Astrocyte of the spinal cord (primary cell): ENCODE results near the gene SLC3A2.

Source experiments
- DNase-seq: peaks from one replicate; pipeline ENCODE4 v3.0.0; 2011; ENCODE audit warnings: low read depth, low spot score
- H3K4me3 ChIP-seq: 2 replicates; pipeline ENCODE4 v1.5.1; 2011; ENCODE audit warnings: low read depth, mild to moderate bottlenecking, low read length, moderate library complexity
- CTCF ChIP-seq: IDR thresholded peaks from 2 replicates; pipeline ENCODE4 v1.5.1; 2012; ENCODE audit warnings: low read depth, mild to moderate bottlenecking, low read length, inconsistent platforms
- in situ Hi-C: cut with HindIII; loops from 2 replicates; pipeline ENCODE4 v1.10.0; 2017; ENCODE audit warnings: low sequenced_read_pairs

The SLC3A2 gene

GRCh38 chr11:62883673-62884072 lies 3.0 kb downstream of the SLC3A2 start:
- DNase-seq: no peak

GRCh38 chr11:62885137-62885750 lies 4.5 kb downstream of the SLC3A2 start:
- no peak for TF ChIP-seq CTCF
- in situ Hi-C loops: no loop called here
- H3K4me3 ChIP-seq: no peak overlapping the region
- DNase-seq: no peak

More at GRCh38 chr11:62883673-62884072, 3.0 kb downstream of the SLC3A2 start:
- in situ Hi-C loops: no loop called here
- TF ChIP-seq CTCF: no peak
- H3K4me3 ChIP-seq: peak overlapping the region; percentile 99

- DNase-seq: no peak
- no peak for TF ChIP-seq CTCF
- H3K4me3 ChIP-seq: no peak overlapping the region
- in situ Hi-C loops: no loop called here
Measured at GRCh38 chr11:62888406-62888805, 7.7 kb downstream of the SLC3A2 start.

- in situ Hi-C loops: no loop called here
- no peak overlapping the region for H3K4me3 ChIP-seq
- TF ChIP-seq CTCF: no peak
- DNase-seq: no peak
Measured at GRCh38 chr11:62889126-62889483, 8.4 kb downstream of the SLC3A2 start.

- in situ Hi-C loops: no loop called here
- DNase-seq: peak; percentile 19
- TF ChIP-seq CTCF: no peak
- H3K4me3 ChIP-seq: no peak overlapping the region
Measured at GRCh38 chr11:62889484-62890437, 9.1 kb downstream of the SLC3A2 start.

- no peak overlapping the region for H3K4me3 ChIP-seq
- no peak for DNase-seq
- in situ Hi-C loops: no loop called here
- TF ChIP-seq CTCF: no peak
Measured at GRCh38 chr11:62892077-62892922, 11.6 kb downstream of the SLC3A2 start.
